ENCODE measurements around the gene PXN. TPM values are rescaled to one million over a fixed set of nuclear protein-coding genes. Genes with fewer than 3 reads are reported as not detected.
"Not testable (repeated sequence)": the region's sequence is repeated elsewhere in the genome, so short reads cannot be mapped to it uniquely, and the experiment has no call there.

PXN gene
- total and polyA plus RNA-seq, 8 donors, result 27.2 to 129 (median 49.0) TPM

- WGBS, 5 donors, result 80 to 88% (median 86%) methylated on average over 23 of the region's 23 CpGs
Observed at GRCh38 chr12:120215766-120216735, 49.5 kb downstream of the PXN start.

GRCh38 chr12:120215357-120215735, 50.2 kb downstream of the PXN start:
- intact Hi-C loops (cut with DNase I; ENCODE audit: low total_unique reads), result no loop called here

More at GRCh38 chr12:120215766-120216735, 49.5 kb downstream of the PXN start:
- H3K27ac ChIP-seq, result no peak overlapping the region
- H3K36me3 ChIP-seq, result peaks cover 76 to 100% (median 99%) of the 10 kb centered on the region in 4 donors
- intact Hi-C loops (cut with DNase I; ENCODE audit: low total_unique reads), result no loop called here
- TF ChIP-seq POLR2AphosphoS5 (IDR thresholded peaks at IDR 0.05), result no peak
- TF ChIP-seq POLR2A (IDR thresholded peaks at IDR 0.05), result no peak
- TF ChIP-seq CTCF (IDR thresholded peaks at IDR 0.05), result no peak
- no peak overlapping the region for H3K4me3 ChIP-seq
- H3K9me3 ChIP-seq, result no peaks in the 10 kb centered on the region
- H3K4me1 ChIP-seq, result no peaks in the 10 kb centered on the region
- no peaks in the 10 kb centered on the region for H3K27me3 ChIP-seq
- DNase-seq, result no peak

GRCh38 chr12:120214626-120215356, 50.7 kb downstream of the PXN start:
- H3K9me3 ChIP-seq, result no peaks in the 10 kb centered on the region
- no peak overlapping the region for H3K4me3 ChIP-seq
- intact Hi-C loops (cut with DNase I; ENCODE audit: low total_unique reads), result no loop called here
- TF ChIP-seq EP300 (IDR thresholded peaks at IDR 0.05) (no peak), POLR2AphosphoS5 (IDR thresholded peaks at IDR 0.05) (no peak), POLR2A (IDR thresholded peaks at IDR 0.05) (no peak), CTCF (IDR thresholded peaks at IDR 0.05) (no peak)
- no peaks in the 10 kb centered on the region for H3K27me3 ChIP-seq
- no peak overlapping the region for H3K27ac ChIP-seq
- H3K4me1 ChIP-seq, result no peaks in the 10 kb centered on the region
- H3K36me3 ChIP-seq, result peaks cover 72 to 100% (median 99%) of the 10 kb centered on the region in 4 donors
- 87 to 93% (median 90%) methylated on average over 30 to 34 of the region's 34 CpGs for WGBS, 5 donors
- no peak for DNase-seq

More at GRCh38 chr12:120215357-120215735, 50.2 kb downstream of the PXN start:
- WGBS, 5 donors, result 62 to 81% (median 76%) methylated on average over 14 to 15 of the region's 15 CpGs
- TF ChIP-seq POLR2AphosphoS5 (IDR thresholded peaks at IDR 0.05), result no peak
- TF ChIP-seq POLR2A (IDR thresholded peaks at IDR 0.05), result no peak
- no peak for TF ChIP-seq EP300 (IDR thresholded peaks at IDR 0.05)
- TF ChIP-seq CTCF (IDR thresholded peaks at IDR 0.05), result no peak
- Histone ChIP-seq H3K27me3 (no peaks in the 10 kb centered on the region), H3K9me3 (no peaks in the 10 kb centered on the region), H3K4me1 (no peaks in the 10 kb centered on the region), H3K36me3 (peaks cover 74 to 100% (median 99%) of the 10 kb centered on the region in 4 donors), H3K27ac (no peak overlapping the region), H3K4me3 (no peak overlapping the region)
- no peak for DNase-seq

- H3K4me1 ChIP-seq, result no peaks in the 10 kb centered on the region
- no peak overlapping the region for H3K27ac ChIP-seq
- no peaks in the 10 kb centered on the region for H3K27me3 ChIP-seq
- H3K4me3 ChIP-seq, result no peak overlapping the region
- H3K36me3 ChIP-seq, result peaks cover 62 to 97% (median 93%) of the 10 kb centered on the region in 4 donors
- intact Hi-C loops (cut with DNase I; ENCODE audit: low total_unique reads), result no loop called here
- H3K9me3 ChIP-seq, result no peaks in the 10 kb centered on the region
- WGBS, 5 donors, result 94 to 96% (median 96%) methylated on average over 19 to 20 of the region's 20 CpGs
- no peak for DNase-seq
- no peak for TF ChIP-seq CTCF (IDR thresholded peaks at IDR 0.05)
- no peak for TF ChIP-seq POLR2A (IDR thresholded peaks at IDR 0.05)
- TF ChIP-seq EP300 (IDR thresholded peaks at IDR 0.05), result no peak
- TF ChIP-seq POLR2AphosphoS5 (IDR thresholded peaks at IDR 0.05), result no peak
Observed at GRCh38 chr12:120213758-120214157, 51.8 kb downstream of the PXN start.

- H3K4me1 ChIP-seq; intact Hi-C loops (cut with DNase I; ENCODE audit: low total_unique reads); H3K9me3 ChIP-seq; H3K4me3 ChIP-seq; DNase-seq; H3K27ac ChIP-seq; H3K27me3 ChIP-seq: not testable (repeated sequence)
- WGBS, 5 donors, result 82 to 91% (median 86%) methylated on average over 5 of the region's 5 CpGs
- peaks cover 57 to 92% (median 87%) of the 10 kb centered on the region in 4 donors for H3K36me3 ChIP-seq
Observed at GRCh38 chr12:120213182-120213581, 52.3 kb downstream of the PXN start.

Measured in stomach (tissue), 9 donors.